Measurements from ENCODE around the gene PPM1H.
"Not testable (repeated sequence)": the region's sequence is repeated elsewhere in the genome, so short reads cannot be mapped to it uniquely, and the experiment has no call there.

PPM1H gene

DNA sequence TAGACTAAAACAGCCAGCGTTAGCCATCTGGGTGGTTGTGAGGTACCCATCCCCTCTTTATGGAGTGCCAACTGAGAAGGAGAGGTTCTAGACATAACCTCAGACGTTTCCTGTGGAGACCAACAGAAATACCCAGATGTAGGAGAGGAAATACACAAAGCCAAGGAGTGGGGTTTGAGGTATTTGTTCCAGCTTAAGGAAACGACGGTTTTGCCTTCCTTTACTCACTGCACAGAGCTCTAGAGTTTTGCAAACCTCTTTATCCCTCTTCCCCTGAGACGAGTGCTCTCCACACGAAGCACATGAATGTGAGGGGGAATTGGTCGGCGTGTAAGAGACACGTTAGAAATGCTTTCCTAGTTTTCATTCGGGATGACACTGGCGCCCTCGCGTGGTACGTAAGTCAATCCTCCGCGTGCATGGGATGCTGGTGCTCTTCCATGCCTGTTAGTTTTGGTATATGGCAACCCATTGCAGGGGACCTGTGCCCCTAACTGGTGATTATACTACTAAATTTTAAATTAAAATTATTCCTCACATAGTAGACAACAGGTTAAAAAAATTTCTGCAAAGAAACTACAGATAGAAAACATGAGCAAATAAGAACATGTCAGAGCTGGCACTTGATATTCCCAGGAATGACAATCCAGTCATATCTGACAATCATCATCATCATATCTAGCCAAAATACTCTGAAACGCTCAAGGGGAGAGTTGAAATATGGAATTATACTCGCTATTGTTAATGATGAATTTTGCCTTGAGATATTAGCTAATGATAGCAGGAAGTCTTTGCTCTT lies 121.7 kb downstream of the PPM1H start:
- peaks cover 12% of the 10 kb centered on the region for H3K27me3 Mint-ChIP-seq (ENCODE audit: low read depth, poor library complexity)
- peaks cover 36% of the 10 kb centered on the region for H3K4me1 Mint-ChIP-seq
- peak; percentile 65 for DNase-seq
- TF ChIP-seq CTCF (IDR thresholded peaks at IDR 0.05): peak; percentile 73
- H3K27ac Mint-ChIP-seq: no peak overlapping the region
- H3K9me3 Mint-ChIP-seq: no peaks in the 10 kb centered on the region
- H3K36me3 Mint-ChIP-seq (ENCODE audit: low read depth): no peaks in the 10 kb centered on the region
- no peak overlapping the region for H3K4me3 Mint-ChIP-seq

DNA sequence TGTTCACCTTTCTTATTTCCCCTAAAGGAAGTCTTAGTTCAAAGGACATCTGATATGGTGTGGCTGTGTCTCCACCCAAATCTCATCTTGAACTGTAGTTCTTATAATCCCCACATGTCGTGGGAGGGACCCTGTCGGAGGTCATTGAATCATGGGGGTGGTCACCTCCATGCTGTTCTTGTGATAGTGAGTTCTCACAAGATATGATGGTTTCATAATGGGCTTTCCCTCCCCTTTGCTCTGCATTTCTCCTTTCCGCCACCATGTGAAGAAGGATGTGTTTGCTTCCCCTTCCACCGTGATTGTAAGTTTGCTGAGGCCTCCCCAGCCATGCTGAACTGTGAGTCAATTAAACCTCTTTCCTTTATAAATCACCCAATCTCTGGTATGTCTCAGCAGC lies 123.5 kb downstream of the PPM1H start:
- H3K27me3 Mint-ChIP-seq (ENCODE audit: low read depth, poor library complexity): peaks cover 12% of the 10 kb centered on the region
- not testable (repeated sequence) for H3K36me3 Mint-ChIP-seq (ENCODE audit: low read depth); H3K4me3 Mint-ChIP-seq; H3K9me3 Mint-ChIP-seq; DNase-seq
- peaks cover 22% of the 10 kb centered on the region for H3K4me1 Mint-ChIP-seq
- H3K27ac Mint-ChIP-seq: peak overlapping the region; percentile 53

- no peak overlapping the region for H3K4me3 Mint-ChIP-seq
- H3K27me3 Mint-ChIP-seq (ENCODE audit: low read depth, poor library complexity): peaks cover 12% of the 10 kb centered on the region
- H3K9me3 Mint-ChIP-seq: peaks cover 6% of the 10 kb centered on the region
- DNase-seq: no peak
- TF ChIP-seq CTCF (IDR thresholded peaks at IDR 0.05): no peak
- H3K27ac Mint-ChIP-seq: peak overlapping the region; percentile 5
- H3K4me1 Mint-ChIP-seq: peaks cover 27% of the 10 kb centered on the region
- H3K36me3 Mint-ChIP-seq (ENCODE audit: low read depth): peaks cover 16% of the 10 kb centered on the region
Observed at GRCh38 chr12:62808166-62808879, 126.6 kb downstream of the PPM1H start.

DNA sequence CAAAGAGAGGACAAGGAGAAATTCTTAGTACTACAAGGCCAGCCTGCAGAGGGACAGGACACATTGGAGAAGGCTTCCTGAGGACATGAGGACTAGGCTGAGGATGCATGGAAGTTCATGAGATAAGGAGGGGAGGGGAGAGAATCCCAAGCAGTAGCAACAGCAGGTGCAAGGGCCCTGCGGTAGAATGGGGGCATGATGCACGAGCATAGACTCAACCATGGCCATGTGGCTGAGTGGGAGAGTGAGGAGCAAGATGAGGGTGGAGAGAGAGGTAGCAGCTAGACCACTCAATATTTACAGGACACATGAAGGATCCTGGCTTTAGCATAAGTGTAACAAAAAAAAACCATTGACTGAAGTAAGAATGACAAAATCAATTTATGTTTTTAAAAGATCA lies 128.1 kb downstream of the PPM1H start:
- Mint-ChIP-seq H3K36me3 (ENCODE audit: low read depth) (peaks cover 16% of the 10 kb centered on the region), H3K4me3 (no peak overlapping the region), H3K9me3 (peaks cover 6% of the 10 kb centered on the region), H3K27me3 (ENCODE audit: low read depth, poor library complexity) (peaks cover 9% of the 10 kb centered on the region), H3K27ac (no peak overlapping the region), H3K4me1 (peaks cover 29% of the 10 kb centered on the region)
- TF ChIP-seq CTCF (IDR thresholded peaks at IDR 0.05): no peak
- DNase-seq: no peak

DNA sequence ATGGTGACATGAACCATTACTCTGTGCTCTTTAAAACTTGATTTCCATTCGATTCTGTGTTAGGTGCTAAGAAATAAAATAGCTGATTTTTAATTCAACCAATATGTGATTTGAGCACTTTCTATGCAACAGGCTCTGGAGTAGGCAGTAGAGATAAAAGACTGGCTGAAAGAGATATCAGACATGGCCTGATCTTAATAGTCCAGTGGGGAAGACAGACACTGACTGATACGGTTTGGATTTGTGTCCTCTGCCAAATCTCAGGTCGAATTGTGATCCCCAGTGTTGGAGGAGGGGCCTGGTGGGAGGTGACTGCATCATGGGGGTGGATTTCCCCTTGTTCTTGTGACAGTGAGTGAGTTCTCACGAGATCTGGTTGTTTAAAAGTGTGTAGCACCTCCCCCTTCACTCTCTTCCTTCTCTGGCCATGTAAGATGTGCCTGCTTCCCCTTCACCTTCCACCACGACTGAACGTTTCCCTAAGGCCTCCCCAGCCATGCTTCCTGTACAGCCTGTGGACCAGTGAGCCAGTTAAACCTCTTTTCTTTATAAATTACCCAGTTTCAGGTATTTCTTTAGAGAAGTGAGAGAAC lies 128.6 kb downstream of the PPM1H start:
- Mint-ChIP-seq H3K4me1 (peaks cover 23% of the 10 kb centered on the region), H3K27ac (no peak overlapping the region), H3K27me3 (ENCODE audit: low read depth, poor library complexity) (peaks cover 6% of the 10 kb centered on the region), H3K4me3 (no peak overlapping the region), H3K9me3 (peaks cover 6% of the 10 kb centered on the region), H3K36me3 (ENCODE audit: low read depth) (peaks cover 16% of the 10 kb centered on the region)
- DNase-seq: no peak
- no peak for TF ChIP-seq CTCF (IDR thresholded peaks at IDR 0.05)

DNA sequence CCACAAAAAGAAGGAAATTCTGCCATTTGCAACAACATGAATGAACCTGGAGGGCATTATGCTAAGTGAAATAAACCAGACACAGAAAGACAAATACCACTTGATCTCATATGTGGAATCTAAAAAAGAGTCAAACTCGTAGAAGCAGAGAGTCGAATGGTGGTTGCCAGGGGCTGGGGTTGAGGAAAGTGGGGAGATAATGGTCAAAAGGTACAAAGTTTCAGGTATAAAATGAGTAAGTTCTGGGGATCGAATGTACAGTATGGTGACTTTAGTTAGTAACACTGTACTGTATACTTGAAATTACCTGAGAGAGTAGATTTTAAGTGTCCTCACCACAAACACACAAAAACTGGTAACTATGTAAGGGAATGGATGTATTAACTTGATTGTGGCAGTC lies 129.4 kb downstream of the PPM1H start:
- TF ChIP-seq CTCF (IDR thresholded peaks at IDR 0.05): no peak

More for the DNA sequence above, 129.4 kb downstream of the PPM1H start:
- H3K4me3 Mint-ChIP-seq: no peak overlapping the region
- DNase-seq: no peak
- no peak overlapping the region for H3K27ac Mint-ChIP-seq
- peaks cover 22% of the 10 kb centered on the region for H3K4me1 Mint-ChIP-seq
- peaks cover 6% of the 10 kb centered on the region for H3K9me3 Mint-ChIP-seq
- peaks cover 16% of the 10 kb centered on the region for H3K36me3 Mint-ChIP-seq (ENCODE audit: low read depth)
- peaks cover 3% of the 10 kb centered on the region for H3K27me3 Mint-ChIP-seq (ENCODE audit: low read depth, poor library complexity)
